GM13977 (cell line): ENCODE results near the gene LAMA3.

Experiments used
- DNase-seq: peaks from one replicate; pipeline ENCODE4 v3.0.0; 2012; ENCODE audit warnings: low spot score
- in situ Hi-C: fragments of 300-500 bp; cut with MboI; formaldehyde crosslinking; loops from one replicate; pipeline ENCODE4 v1.12.0; 2022; ENCODE audit warnings: low sequenced_read_pairs, low pct_unique_long_range_greater_than_20kb, mixed read lengths, inconsistent platforms; ENCODE audit not compliant: unreplicated experiment
- TF ChIP-seq, protein P1 (sequence below): IDR thresholded peaks from 2 replicates; pipeline ENCODE4 v1.5.1; 2012; ENCODE audit warnings: mild to moderate bottlenecking, control low read depth; ENCODE audit not compliant: insufficient read depth; ENCODE audit errors: extremely low read depth, missing control alignments

LAMA3 gene

DNA sequence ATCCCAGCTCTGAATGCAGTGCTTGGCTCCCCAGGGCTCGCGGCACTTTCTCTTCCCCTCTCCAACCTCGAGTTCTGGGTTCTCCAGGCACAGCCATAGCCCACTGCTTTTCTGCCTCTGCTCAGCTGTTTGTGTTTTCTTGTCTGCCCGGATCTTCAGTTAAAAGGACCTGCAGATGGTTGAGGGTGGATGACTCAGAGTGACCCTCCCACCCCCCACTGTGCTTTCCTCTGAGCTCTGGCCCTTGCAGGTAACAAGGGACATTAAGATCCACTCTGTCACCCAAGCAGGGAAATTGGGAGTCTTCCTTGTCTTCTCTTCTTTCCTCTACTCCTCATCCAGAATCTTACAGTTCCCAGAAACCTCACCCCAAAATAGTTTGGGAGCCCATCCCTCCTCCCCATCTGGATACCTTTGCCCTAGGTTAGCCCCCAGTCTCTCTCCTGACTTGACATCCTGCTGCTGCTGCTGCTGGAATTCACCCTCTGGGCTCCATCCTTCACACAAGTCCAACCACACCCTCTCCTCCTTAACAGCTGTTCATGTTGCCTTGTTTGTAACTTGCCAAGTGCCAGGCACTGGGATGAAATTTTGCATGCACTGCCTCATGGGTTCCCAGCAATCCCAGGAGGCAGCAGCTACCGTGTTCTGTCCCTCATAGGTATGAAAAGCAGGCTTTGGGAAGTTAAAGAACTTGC lies 167.4 kb downstream of the LAMA3 start:
- DNase-seq, result no peak
- in situ Hi-C loops, result no loop called here
- TF ChIP-seq, protein P1, sequence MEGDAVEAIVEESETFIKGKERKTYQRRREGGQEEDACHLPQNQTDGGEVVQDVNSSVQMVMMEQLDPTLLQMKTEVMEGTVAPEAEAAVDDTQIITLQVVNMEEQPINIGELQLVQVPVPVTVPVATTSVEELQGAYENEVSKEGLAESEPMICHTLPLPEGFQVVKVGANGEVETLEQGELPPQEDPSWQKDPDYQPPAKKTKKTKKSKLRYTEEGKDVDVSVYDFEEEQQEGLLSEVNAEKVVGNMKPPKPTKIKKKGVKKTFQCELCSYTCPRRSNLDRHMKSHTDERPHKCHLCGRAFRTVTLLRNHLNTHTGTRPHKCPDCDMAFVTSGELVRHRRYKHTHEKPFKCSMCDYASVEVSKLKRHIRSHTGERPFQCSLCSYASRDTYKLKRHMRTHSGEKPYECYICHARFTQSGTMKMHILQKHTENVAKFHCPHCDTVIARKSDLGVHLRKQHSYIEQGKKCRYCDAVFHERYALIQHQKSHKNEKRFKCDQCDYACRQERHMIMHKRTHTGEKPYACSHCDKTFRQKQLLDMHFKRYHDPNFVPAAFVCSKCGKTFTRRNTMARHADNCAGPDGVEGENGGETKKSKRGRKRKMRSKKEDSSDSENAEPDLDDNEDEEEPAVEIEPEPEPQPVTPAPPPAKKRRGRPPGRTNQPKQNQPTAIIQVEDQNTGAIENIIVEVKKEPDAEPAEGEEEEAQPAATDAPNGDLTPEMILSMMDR, result no peak

- in situ Hi-C loops, result no loop called here
- no peak for DNase-seq
- TF ChIP-seq, protein P1, result no peak
Observed at GRCh38 chr18:23857164-23857552, 167.9 kb downstream of the LAMA3 start.

- TF ChIP-seq, protein P1, result no peak
- no peak for DNase-seq
- in situ Hi-C loops, result no loop called here
Observed at GRCh38 chr18:23857756-23858155, 168.5 kb downstream of the LAMA3 start.

DNA sequence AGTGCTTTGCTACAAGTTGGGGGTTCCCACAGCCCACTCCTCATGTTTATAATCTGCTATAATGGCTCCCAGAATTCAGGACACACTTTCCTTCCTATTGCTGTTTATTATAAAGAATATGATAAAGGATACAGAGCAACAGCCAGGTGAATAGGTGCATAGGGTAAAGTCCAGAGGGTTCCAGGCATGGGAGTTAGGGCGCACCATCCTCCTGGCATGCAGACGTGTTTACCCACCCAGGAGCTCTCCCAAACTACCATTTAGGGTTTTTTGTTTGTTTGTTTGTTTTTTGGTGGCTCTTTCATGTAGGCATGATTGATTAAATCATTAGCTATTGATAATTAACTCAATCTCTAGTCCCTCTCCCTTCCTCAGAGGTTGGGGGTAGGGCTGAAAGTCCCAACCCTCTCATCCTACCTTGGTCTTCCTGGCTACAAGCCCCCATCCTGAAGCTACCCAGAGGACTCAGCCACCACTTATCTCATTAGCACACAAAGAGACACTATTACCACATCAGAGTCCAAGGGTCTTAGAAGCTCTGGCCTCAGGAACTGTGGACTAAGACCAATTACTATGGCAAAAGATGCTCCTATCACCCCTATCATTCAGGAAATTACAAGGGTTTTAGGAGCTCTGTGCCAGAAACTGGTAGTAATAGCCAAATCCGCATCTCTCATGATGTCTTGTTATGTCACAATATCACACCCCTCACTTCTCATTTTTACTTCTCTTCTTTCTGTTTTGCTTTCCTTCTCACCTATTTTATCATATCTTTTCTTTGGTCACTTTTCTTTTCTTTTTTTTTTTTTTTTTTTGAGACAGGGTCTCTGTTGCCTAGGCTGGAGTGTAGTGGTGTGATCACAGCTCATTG lies 170.4 kb downstream of the LAMA3 start:
- in situ Hi-C loops, result no loop called here
- no peak for DNase-seq
- TF ChIP-seq, protein P1, result no peak

GRCh38 chr18:23861326-23861725 lies 172.1 kb downstream of the LAMA3 start:
- in situ Hi-C loops, result no loop called here
- TF ChIP-seq, protein P1, result no peak
- DNase-seq, result no peak

- TF ChIP-seq, protein P1, result no peak
- DNase-seq, result no peak
- in situ Hi-C loops, result no loop called here
Observed at GRCh38 chr18:23861805-23862470, 172.7 kb downstream of the LAMA3 start.
